ENCODE results near the gene UBA6. TPM values are rescaled to one million over a fixed set of nuclear protein-coding genes. Genes with fewer than 3 reads are reported as not detected.

UBA6 gene
- total RNA-seq, 2 experiments from 2014 or later: 80.8 to 87.0 TPM

DNA sequence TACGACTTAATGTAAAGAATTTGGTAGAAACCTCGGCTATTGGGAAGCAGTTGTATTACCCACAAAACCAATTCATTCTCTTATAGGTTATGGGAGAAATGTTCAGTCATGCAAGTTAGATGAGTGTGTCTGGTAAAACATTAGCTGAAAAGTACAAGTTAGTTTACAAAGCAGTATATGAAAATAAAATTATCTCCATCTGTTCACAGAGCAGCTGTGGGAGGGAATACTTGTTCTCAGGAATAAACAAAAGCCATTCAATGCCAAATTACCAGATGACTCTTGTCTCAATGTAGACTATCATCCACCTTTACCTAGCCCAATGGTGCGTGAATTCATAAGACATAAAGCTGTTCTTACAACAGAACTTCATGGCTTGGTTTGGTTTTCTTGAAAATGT, 113.8 kb downstream of the UBA6 start:
- ChIA-PET POLR2A (no interaction called here), CTCF (no interaction called here)

DNA sequence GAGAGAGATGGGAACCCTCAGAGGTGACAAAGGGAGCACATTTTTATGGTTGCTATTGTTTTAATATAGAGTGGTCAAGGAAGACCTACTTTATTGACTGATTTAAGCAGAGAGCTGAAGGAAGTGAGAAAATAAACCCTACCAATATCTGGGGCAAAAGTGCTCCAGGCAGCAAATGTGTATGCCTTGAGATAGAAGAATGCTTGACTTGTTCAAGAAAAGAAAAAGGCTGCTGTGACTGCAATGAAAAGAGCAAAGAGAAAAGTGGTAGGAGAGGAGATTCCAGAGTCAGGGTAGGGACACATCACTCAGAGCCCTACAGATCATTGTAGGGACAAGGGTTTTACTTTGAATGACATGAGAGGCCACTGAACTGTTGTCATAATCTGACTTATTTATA, 116.5 kb downstream of the UBA6 start:
- POLR2A ChIA-PET: no interaction called here
- CTCF ChIA-PET: no interaction called here

DNA sequence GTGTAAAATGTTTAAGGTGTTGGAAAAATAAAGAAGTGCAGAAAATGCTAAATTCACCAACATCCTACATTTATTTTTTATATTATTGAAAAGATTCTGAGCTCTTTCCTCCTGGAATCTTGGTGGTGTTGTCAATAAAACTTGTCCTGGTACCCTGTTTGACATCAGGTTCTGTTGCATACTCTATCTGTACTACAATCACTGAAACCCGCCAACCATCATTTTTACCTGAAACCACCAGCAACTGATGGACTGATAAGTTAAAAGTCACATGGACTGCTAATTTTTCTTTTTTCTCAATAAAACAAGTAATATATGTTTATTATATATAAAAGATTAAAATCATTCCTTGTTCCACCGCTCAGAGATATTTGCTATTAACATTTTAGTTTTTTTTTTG, 119.0 kb downstream of the UBA6 start:
- ChIA-PET POLR2A (no interaction called here), CTCF (no interaction called here)

DNA sequence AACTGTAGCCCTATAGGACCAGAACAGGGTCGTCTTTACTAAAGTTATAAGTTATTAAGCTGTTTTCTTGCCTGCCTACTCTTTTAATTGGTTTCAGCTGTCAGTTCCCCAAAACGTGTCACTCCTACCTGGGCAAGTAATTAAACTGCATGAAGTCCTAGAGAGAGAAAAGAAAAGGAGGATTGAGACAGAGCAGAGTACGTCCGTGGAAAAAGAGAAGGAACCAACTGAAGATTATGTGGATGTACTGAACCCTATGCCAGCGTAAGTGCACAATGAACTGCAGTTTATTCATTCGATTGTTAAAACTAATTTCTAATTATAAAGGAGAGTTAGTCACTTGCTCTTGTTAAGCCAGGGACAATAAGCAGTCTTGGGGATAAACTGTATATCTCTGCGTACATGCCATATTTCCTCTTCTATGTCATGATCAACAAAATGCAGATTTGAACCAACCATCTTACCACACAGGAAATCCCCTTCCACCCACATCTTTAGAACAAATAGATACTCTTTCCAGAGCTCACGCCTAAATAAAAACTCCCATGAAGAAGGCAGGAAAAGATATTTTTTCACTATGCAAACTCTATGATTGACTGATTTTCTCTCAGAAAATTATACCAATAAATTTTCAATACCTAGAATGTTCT, 119.6 kb downstream of the UBA6 start:
- ChIA-PET POLR2A (no interaction called here), CTCF (no interaction called here)

DNA sequence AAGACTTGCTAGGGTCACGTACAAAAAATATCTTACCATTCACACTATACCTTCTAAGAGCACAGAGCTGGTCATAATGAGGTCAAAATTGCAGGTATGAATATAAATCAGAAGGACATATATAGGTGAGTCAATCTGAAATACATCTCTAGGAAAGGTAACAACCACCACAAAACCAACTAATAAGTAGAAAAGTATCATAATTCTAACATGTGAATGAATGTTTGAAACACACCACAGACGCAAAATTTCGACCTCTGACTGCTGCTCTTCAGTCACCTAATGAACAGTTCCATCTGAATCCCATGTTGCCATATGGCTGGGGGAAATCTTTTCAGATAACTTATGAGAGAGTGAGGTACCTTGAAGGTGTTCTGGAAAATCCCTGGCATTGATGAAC, 120.4 kb downstream of the UBA6 start:
- ChIA-PET CTCF (no interaction called here), POLR2A (no interaction called here)

DNA sequence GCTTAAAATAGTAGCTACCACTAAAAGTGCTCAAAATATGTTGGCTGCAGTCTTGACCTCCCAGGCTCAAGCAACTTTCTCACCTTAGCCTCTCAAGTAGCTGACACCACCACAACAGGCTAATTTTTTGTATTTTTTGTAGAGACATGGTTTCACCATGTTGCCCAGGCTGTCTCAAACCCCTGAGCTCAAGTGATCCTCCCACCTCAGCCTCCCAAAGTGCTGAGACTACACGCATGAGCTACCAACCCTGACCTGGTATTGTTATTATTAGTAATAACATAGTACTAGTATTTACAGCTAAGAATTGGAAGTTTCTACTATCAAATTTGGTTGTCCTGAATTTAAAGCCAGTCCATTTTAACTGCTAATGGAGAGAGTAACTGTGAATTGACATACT, 124.4 kb downstream of the UBA6 start:
- POLR2A ChIA-PET: no interaction called here

DNA sequence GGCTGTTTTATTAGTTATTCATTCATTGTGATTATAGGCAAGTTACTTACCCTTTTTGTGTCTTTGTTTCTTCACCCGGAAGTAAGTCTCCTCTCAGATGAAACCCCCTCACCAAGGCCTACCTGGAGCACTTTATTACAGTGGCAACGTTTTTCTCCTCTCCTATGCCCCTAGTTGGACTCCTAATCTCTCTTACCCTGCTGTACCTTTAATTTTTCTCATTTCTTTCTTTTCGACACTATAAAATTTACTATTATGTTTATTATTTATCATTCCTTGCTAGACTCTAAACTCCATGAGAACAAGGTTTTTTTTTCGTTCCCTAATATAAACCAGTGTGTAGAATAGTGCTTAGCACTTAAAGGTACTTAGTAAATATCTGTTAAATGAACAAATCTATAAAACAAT, 124.9 kb downstream of the UBA6 start:
- ChIA-PET POLR2A (no interaction called here), CTCF (no interaction called here)

More for the DNA sequence above, 124.4 kb downstream of the UBA6 start:
- CTCF ChIA-PET: no interaction called here

DNA sequence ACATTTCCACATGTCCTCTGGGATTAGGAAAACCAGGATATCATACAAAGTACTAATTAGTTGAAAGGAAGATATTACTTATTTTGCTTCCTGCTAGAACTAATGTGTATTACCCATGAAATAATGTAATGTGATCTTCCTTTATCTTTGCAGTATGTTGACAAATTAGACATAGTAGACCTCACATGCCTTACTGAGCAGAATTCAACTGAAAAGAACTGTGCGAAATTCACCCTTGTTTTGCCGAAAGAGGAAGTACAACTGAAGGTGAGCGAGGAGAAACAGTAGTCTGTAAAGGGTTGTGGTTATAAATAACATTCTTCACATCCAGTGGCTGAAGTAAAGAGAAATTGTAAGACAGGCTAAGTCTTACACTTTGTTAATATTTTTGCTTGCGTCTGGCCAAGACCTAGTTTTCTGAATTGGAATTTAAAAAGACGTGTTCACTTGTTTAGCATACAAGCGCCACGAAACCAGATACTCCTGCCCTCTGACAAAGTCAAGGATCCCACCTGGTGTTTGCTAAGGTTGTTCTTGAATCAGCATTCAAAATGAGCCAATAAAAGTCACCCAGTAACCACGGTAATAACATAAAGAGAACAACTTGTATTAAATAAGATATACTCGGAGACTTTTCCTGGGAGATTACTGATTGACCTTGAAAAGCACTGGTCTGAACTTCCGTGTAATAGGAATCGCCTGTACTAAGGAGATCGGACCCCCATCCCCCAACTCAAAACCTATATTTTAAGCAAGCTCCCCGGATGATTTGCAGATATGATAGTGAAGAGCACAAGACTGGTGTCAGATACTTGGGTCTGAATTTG, 125.5 kb downstream of the UBA6 start:
- POLR2A ChIA-PET: no interaction called here
- CTCF ChIA-PET: no interaction called here

DNA sequence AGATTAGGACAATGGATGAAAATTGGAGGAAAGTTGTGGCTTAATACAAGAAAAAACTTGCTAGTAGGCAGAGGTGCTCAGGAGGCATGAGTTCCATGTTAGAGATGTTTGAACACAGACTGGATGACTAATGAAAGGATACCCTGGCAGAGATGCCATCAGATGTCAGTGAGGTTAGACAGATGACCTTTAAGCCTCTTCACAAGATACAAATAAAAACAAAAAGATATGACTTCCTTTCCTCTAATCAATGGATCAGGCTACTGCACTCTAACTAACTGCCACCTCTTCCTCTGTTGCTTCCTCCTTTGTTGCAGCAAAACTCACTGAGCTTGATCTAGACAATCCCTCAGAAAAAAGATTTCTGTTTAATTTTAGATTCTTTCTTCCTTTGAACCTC, 127.8 kb downstream of the UBA6 start:
- ChIA-PET CTCF (no interaction called here), POLR2A (no interaction called here)

DNA sequence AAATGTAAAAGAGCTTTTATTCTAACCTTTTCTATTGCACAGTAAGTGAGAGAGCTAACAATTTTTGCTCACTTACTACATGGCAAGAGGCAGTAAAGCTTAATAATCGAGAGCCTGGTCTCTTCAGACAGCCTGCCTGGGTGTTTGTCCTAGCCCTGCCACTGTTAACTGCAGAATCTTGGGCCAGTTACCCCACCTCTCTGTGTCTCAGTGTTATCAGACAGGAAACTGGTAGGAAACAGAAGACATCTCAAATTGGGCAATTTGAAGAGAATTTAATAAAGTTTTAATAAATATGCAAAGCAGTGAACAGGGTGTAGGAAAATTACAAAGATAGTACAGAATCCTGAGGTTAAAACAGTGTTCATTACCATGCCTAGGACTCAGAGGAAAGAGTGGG, 129.0 kb downstream of the UBA6 start:
- ChIA-PET CTCF (no interaction called here), POLR2A (no interaction called here)

DNA sequence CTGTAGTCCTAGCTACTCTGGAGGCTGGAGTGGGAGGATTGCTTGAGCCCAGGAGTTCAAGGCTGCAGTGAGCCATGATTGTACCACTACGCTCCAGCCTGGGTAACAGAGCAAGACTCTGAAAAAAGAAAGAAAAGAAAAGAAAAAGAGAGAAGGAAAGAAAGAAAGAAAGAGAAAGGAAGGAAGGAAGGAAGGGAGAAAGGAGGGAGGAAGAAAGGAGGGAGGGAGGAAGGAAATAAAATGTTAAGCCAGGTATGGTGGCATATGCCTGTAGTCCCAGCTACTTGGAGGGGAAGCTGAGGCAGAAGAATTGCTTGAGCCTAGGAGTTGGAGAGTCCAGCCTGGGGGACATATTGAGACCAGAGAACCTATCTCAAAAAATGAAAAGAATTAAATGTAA, 130.4 kb downstream of the UBA6 start:
- ChIA-PET POLR2A (no interaction called here), CTCF (no interaction called here)

DNA sequence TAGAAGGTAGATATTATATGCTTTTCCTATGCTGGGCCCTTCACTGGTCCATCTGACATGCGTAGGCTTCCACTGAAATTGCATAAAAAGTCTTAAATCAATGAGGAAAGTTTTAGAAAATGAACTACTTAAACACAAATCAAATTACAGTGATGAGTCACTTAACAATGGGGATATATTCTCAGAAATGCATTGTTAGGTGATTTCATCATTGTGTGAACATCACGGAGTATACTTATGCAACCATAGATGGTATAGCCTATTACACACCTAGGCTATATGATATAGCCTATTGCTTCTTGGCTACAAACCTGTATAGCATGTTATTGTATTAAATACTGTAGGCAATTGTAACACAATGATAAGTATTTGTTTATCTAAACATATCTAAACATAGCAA, 132.1 kb downstream of the UBA6 start:
- CTCF ChIA-PET: no interaction called here
- POLR2A ChIA-PET: no interaction called here

DNA sequence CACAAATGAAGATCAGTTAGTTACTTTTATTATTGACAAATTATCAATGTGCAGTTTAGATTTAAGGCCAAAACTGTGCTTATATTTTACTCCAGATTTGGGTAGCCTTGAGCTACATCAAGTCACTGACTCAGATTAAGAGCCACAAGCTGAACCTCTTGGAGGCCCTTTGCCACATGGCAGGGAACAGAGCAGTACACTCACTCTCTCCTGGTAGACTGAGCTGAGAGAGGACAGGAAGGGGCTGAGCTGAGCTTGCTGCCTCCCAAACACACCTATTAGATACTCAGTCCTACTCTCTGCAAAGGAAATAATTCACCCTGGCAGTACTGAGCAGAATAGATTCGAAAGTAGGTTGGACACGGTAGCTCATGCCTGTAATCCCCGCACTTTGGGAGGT, 134.6 kb downstream of the UBA6 start:
- ChIA-PET POLR2A (no interaction called here), CTCF (no interaction called here)

DNA sequence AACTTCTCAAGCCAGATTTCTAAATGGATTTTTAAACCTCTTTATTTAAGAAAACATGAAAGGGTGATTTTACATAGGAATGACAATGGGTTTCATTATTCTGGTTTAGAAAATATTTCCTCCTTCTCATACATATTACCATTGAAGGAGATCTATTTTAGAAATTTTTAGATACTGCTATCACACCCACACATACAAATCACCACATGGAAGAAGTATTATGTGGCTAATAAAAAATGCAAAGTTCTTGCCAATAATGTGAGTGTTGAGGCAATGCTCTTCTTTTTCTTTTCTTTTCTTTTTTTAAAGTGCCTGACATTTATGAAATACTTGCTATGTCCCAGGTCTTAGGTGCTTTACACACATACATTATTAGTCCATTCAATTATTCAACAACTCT, 135.7 kb downstream of the UBA6 start:
- ChIA-PET CTCF (no interaction called here), POLR2A (no interaction called here)

Other genes starting within 250 kb of the UBA6 start
- 10 to 100 TPM; 19.1 to 21.3 TPM for gene CENPC, start 155.7 kb downstream of the UBA6 start, total RNA-seq
- 1 to 10 TPM; 1.0 to 1.6 TPM for gene STAP1, start 142.4 kb downstream of the UBA6 start, total RNA-seq
- gene GNRHR, start 53.2 kb upstream of the UBA6 start, total RNA-seq: not detected
- not detected for gene TMPRSS11D, start 182.8 kb upstream of the UBA6 start, total RNA-seq

All from activated CD8-positive, alpha-beta memory T cell treated with anti-CD3 and anti-CD28 coated beads for 36 hours (primary cell).